GM21381 (cell line): Measurements from ENCODE around the gene PAX6.

ENCODE experiments used
- ATAC-seq: cut with Tn5 transposase; IDR thresholded peaks from one replicate; pipeline ENCODE4 v1.9.1; 2021; ENCODE audit warnings: mild to moderate bottlenecking, moderate library complexity; ENCODE audit not compliant: unreplicated experiment

The PAX6 gene

GRCh38 chr11:31799435-31800397, 11.4 kb downstream of the PAX6 start:
- ATAC-seq: no peak

GRCh38 chr11:31798554-31799434, 12.3 kb downstream of the PAX6 start:
- no peak for ATAC-seq

GRCh38 chr11:31798057-31798553, 13.0 kb downstream of the PAX6 start:
- ATAC-seq: no peak

- ATAC-seq: no peak
Measured at GRCh38 chr11:31797190-31798056, 13.7 kb downstream of the PAX6 start.

GRCh38 chr11:31796499-31797189, 14.5 kb downstream of the PAX6 start:
- ATAC-seq: no peak

- no peak for ATAC-seq
Measured at GRCh38 chr11:31795706-31796498, 15.2 kb downstream of the PAX6 start.

- ATAC-seq: no peak
Measured at GRCh38 chr11:31794548-31794947, 16.6 kb downstream of the PAX6 start.

- ATAC-seq: no peak
Measured at GRCh38 chr11:31793264-31793663, 17.9 kb downstream of the PAX6 start.

- no peak for ATAC-seq
Measured at GRCh38 chr11:31792456-31792855, 18.7 kb downstream of the PAX6 start.

GRCh38 chr11:31792036-31792435, 19.1 kb downstream of the PAX6 start:
- ATAC-seq: no peak

GRCh38 chr11:31790649-31791048, 20.5 kb downstream of the PAX6 start:
- ATAC-seq: no peak

- ATAC-seq: no peak
Measured at GRCh38 chr11:31788085-31788484, 23.0 kb downstream of the PAX6 start.

- no peak for ATAC-seq
Measured at GRCh38 chr11:31786996-31787685, 24.0 kb downstream of the PAX6 start.

GRCh38 chr11:31784611-31785010, 26.5 kb downstream of the PAX6 start:
- ATAC-seq: no peak

GRCh38 chr11:31783252-31783651, 27.9 kb downstream of the PAX6 start:
- no peak for ATAC-seq

GRCh38 chr11:31782257-31782656, 28.9 kb downstream of the PAX6 start:
- no peak for ATAC-seq

GRCh38 chr11:31780480-31780971, 30.6 kb downstream of the PAX6 start:
- no peak for ATAC-seq

GRCh38 chr11:31780078-31780477, 31.0 kb downstream of the PAX6 start:
- no peak for ATAC-seq
